ENCODE data around the gene ZC3H6. TPM values are rescaled to one million over a fixed set of nuclear protein-coding genes. Genes with fewer than 3 reads are reported as not detected.

The ZC3H6 gene
- total and polyA plus RNA-seq, 3 experiments from 2014 or later, result 7.2 to 9.6 (median 7.5) TPM

GRCh38 chr2:112262876-112263275, 12.5 kb upstream of the ZC3H6 start:
- peaks cover 0 to 3% (median 0%) of the 10 kb centered on the region in 5 donors for H3K9me3 Mint-ChIP-seq
- H3K27ac Mint-ChIP-seq, result no peak overlapping the region
- no peaks in the 10 kb centered on the region for H3K36me3 Mint-ChIP-seq
- H3K27me3 ChIP-seq (ENCODE audit: insufficient read depth, low read length, poor library complexity, severe bottlenecking), result no peaks in the 10 kb centered on the region
- ChIA-PET POLR2A (no interaction called here), CTCF (no interaction called here)
- H3K4me1 ChIP-seq (ENCODE audit: insufficient read depth, low read length), result peaks cover 6% of the 10 kb centered on the region
- H3K4me3 ChIP-seq (ENCODE audit: low read length), result no peak overlapping the region
- no peaks in the 10 kb centered on the region for H3K9me3 ChIP-seq (ENCODE audit: low read length)
- no peak for DNase-seq
- H3K4me3 Mint-ChIP-seq, result no peak overlapping the region
- H3K27ac ChIP-seq (ENCODE audit: low read depth, low read length), result no peak overlapping the region
- no peaks in the 10 kb centered on the region for H3K36me3 ChIP-seq (ENCODE audit: insufficient read depth, low read length)
- peaks cover 0 to 9% of the 10 kb centered on the region in 2 donors for H3K27me3 Mint-ChIP-seq
- H3K4me1 Mint-ChIP-seq, result peaks cover 6 to 9% (median 7%) of the 10 kb centered on the region in 3 donors

- no peaks in the 10 kb centered on the region for H3K27me3 Mint-ChIP-seq
- POLR2A ChIA-PET, result no interaction called here
- peaks cover 0 to 6% (median 0%) of the 10 kb centered on the region in 5 donors for H3K9me3 Mint-ChIP-seq
- no peak overlapping the region for H3K27ac ChIP-seq (ENCODE audit: low read depth, low read length)
- peaks cover 0 to 6% (median 2%) of the 10 kb centered on the region in 3 donors for H3K36me3 Mint-ChIP-seq
- H3K4me3 ChIP-seq (ENCODE audit: low read length), result no peak overlapping the region
- H3K4me1 ChIP-seq (ENCODE audit: insufficient read depth, low read length), result no peaks in the 10 kb centered on the region
- CTCF ChIA-PET, result interaction anchor here (1.8 kb wide), 1 partner anchor 9 kb away, joined by 5 read pairs; no protein-coding TSS in a partner anchor
- H3K4me1 Mint-ChIP-seq, result peaks cover 0 to 2% (median 0%) of the 10 kb centered on the region in 3 donors
- no peak overlapping the region for H3K4me3 Mint-ChIP-seq
- no peak for DNase-seq
- H3K36me3 ChIP-seq (ENCODE audit: insufficient read depth, low read length), result no peaks in the 10 kb centered on the region
- peak overlapping the region in 1 of 8 donors; percentile 23 for H3K27ac Mint-ChIP-seq
- no peaks in the 10 kb centered on the region for H3K9me3 ChIP-seq (ENCODE audit: low read length)
- no peaks in the 10 kb centered on the region for H3K27me3 ChIP-seq (ENCODE audit: insufficient read depth, low read length, poor library complexity, severe bottlenecking)
These were observed 6.8 kb upstream of the ZC3H6 start for GRCh38 chr2:112268547-112268946.

- no peak for DNase-seq
- peaks cover 14% of the 10 kb centered on the region for H3K4me1 ChIP-seq (ENCODE audit: insufficient read depth, low read length)
- peak overlapping the region in 1 of 7 donors; percentile 54 for H3K4me3 Mint-ChIP-seq
- POLR2A ChIA-PET, result no interaction called here
- peaks cover 2 to 7% (median 6%) of the 10 kb centered on the region in 3 donors for H3K36me3 Mint-ChIP-seq
- no peaks in the 10 kb centered on the region for H3K36me3 ChIP-seq (ENCODE audit: insufficient read depth, low read length)
- H3K4me3 ChIP-seq (ENCODE audit: low read length), result no peak overlapping the region
- H3K27me3 Mint-ChIP-seq, result peaks cover 0 to 5% of the 10 kb centered on the region in 2 donors
- peaks cover 12 to 19% (median 13%) of the 10 kb centered on the region in 3 donors for H3K4me1 Mint-ChIP-seq
- no peaks in the 10 kb centered on the region for H3K27me3 ChIP-seq (ENCODE audit: insufficient read depth, low read length, poor library complexity, severe bottlenecking)
- H3K9me3 Mint-ChIP-seq, result peaks cover 0 to 6% (median 0%) of the 10 kb centered on the region in 5 donors
- CTCF ChIA-PET, result interaction anchor here (3.6 kb wide), 1 partner anchor 13 kb away, joined by 21 read pairs; no protein-coding TSS in a partner anchor
- peak overlapping the region; percentile 43 for H3K27ac ChIP-seq (ENCODE audit: low read depth, low read length)
- H3K27ac Mint-ChIP-seq, result peak overlapping the region in 1 of 8 donors; percentile 100
- no peaks in the 10 kb centered on the region for H3K9me3 ChIP-seq (ENCODE audit: low read length)
These were observed 2.7 kb upstream of the ZC3H6 start for GRCh38 chr2:112272669-112273068.

GRCh38 chr2:112273349-112273748, 2.0 kb upstream of the ZC3H6 start:
- DNase-seq, result no peak
- H3K27me3 Mint-ChIP-seq, result peaks cover 0 to 5% of the 10 kb centered on the region in 2 donors
- no peaks in the 10 kb centered on the region for H3K27me3 ChIP-seq (ENCODE audit: insufficient read depth, low read length, poor library complexity, severe bottlenecking)
- ChIA-PET CTCF (interaction anchor here (3.6 kb wide), 1 partner anchor 13 kb away, joined by 21 read pairs; no protein-coding TSS in a partner anchor), POLR2A (interaction anchor here (1.0 kb wide), 1 partner anchor 19 kb away, joined by 5 read pairs; the partner anchor contains the start of gene ZC3H8)
- no peak overlapping the region for H3K4me3 ChIP-seq (ENCODE audit: low read length)
- peaks cover 19% of the 10 kb centered on the region for H3K4me1 ChIP-seq (ENCODE audit: insufficient read depth, low read length)
- peaks cover under 1 to 8% (median 3%) of the 10 kb centered on the region in 3 donors for H3K36me3 Mint-ChIP-seq
- no peaks in the 10 kb centered on the region for H3K36me3 ChIP-seq (ENCODE audit: insufficient read depth, low read length)
- H3K4me3 Mint-ChIP-seq, result peak overlapping the region in 3 of 7 donors; percentile 27 to 54 (median 44)
- no peaks in the 10 kb centered on the region for H3K9me3 ChIP-seq (ENCODE audit: low read length)
- peaks cover 13 to 24% (median 19%) of the 10 kb centered on the region in 3 donors for H3K4me1 Mint-ChIP-seq
- H3K9me3 Mint-ChIP-seq, result peaks cover 0 to 3% (median 0%) of the 10 kb centered on the region in 5 donors
- H3K27ac ChIP-seq (ENCODE audit: low read depth, low read length), result peak overlapping the region; percentile 43
- peak overlapping the region in 4 of 8 donors; percentile 4 to 100 (median 12) for H3K27ac Mint-ChIP-seq

GRCh38 chr2:112275887-112276773, 733 bp downstream of the ZC3H6 start:
- H3K9me3 ChIP-seq (ENCODE audit: low read length), result no peaks in the 10 kb centered on the region
- H3K27me3 ChIP-seq (ENCODE audit: insufficient read depth, low read length, poor library complexity, severe bottlenecking), result no peaks in the 10 kb centered on the region
- DNase-seq, result peak; percentile 72 to 92 (median 79)
- POLR2A ChIA-PET, result no interaction called here
- peak overlapping the region; percentile 98 for H3K4me3 ChIP-seq (ENCODE audit: low read length)
- Mint-ChIP-seq H3K4me1 (peaks cover 25 to 44% (median 34%) of the 10 kb centered on the region in 3 donors), H3K9me3 (no peaks in the 10 kb centered on the region), H3K4me3 (peak overlapping the region; percentile 92 to 100 (median 95)), H3K27me3 (peaks cover 0 to 5% of the 10 kb centered on the region in 2 donors), H3K27ac (peak overlapping the region; percentile 98 to 100 (median 99)), H3K36me3 (peaks cover 0 to 8% (median 1%) of the 10 kb centered on the region in 3 donors)
- no peaks in the 10 kb centered on the region for H3K36me3 ChIP-seq (ENCODE audit: insufficient read depth, low read length)
- CTCF ChIA-PET, result interaction anchor here (0.7 kb wide), 1 partner anchor 16 kb away, joined by 3 read pairs; no protein-coding TSS in a partner anchor
- H3K4me1 ChIP-seq (ENCODE audit: insufficient read depth, low read length), result peaks cover 19% of the 10 kb centered on the region
- peak overlapping the region; percentile 100 for H3K27ac ChIP-seq (ENCODE audit: low read depth, low read length)

- no peaks in the 10 kb centered on the region for H3K36me3 ChIP-seq (ENCODE audit: insufficient read depth, low read length)
- H3K27ac Mint-ChIP-seq, result peak overlapping the region in 7 of 8 donors; percentile 79 to 100 (median 94)
- POLR2A ChIA-PET, result interaction anchor here (0.6 kb wide), 1 partner anchor 294 kb away, joined by 9 read pairs; no protein-coding TSS in a partner anchor
- H3K36me3 Mint-ChIP-seq, result peaks cover 0 to 8% (median 2%) of the 10 kb centered on the region in 3 donors
- no peaks in the 10 kb centered on the region for H3K27me3 ChIP-seq (ENCODE audit: insufficient read depth, low read length, poor library complexity, severe bottlenecking)
- H3K4me1 Mint-ChIP-seq, result peaks cover 31 to 51% (median 42%) of the 10 kb centered on the region in 3 donors
- H3K27ac ChIP-seq (ENCODE audit: low read depth, low read length), result peak overlapping the region; percentile 100
- CTCF ChIA-PET, result interaction anchor here (0.7 kb wide), 1 partner anchor 17 kb away, joined by 3 read pairs; no protein-coding TSS in a partner anchor
- no peaks in the 10 kb centered on the region for H3K9me3 ChIP-seq (ENCODE audit: low read length)
- H3K4me3 Mint-ChIP-seq, result peak overlapping the region; percentile 84 to 100 (median 95)
- H3K4me1 ChIP-seq (ENCODE audit: insufficient read depth, low read length), result peaks cover 19% of the 10 kb centered on the region
- H3K9me3 Mint-ChIP-seq, result no peaks in the 10 kb centered on the region
- no peak overlapping the region for H3K4me3 ChIP-seq (ENCODE audit: low read length)
- H3K27me3 Mint-ChIP-seq, result peaks cover 0 to 5% of the 10 kb centered on the region in 2 donors
- DNase-seq, result no peak
These were observed 1.6 kb downstream of the ZC3H6 start for GRCh38 chr2:112276954-112277353.

GRCh38 chr2:112277596-112278220, 2.3 kb downstream of the ZC3H6 start:
- Histone ChIP-seq H3K9me3 (ENCODE audit: low read length) (no peaks in the 10 kb centered on the region), H3K4me1 (ENCODE audit: insufficient read depth, low read length) (peaks cover 19% of the 10 kb centered on the region), H3K27me3 (ENCODE audit: insufficient read depth, low read length, poor library complexity, severe bottlenecking) (no peaks in the 10 kb centered on the region), H3K36me3 (ENCODE audit: insufficient read depth, low read length) (no peaks in the 10 kb centered on the region), H3K4me3 (ENCODE audit: low read length) (no peak overlapping the region), H3K27ac (ENCODE audit: low read depth, low read length) (no peak overlapping the region)
- peaks cover 0 to 8% (median 2%) of the 10 kb centered on the region in 3 donors for H3K36me3 Mint-ChIP-seq
- peak overlapping the region in 5 of 8 donors; percentile 55 to 100 (median 94) for H3K27ac Mint-ChIP-seq
- ChIA-PET POLR2A (interaction anchor here (0.6 kb wide), 1 partner anchor 293 kb away, joined by 9 read pairs; no protein-coding TSS in a partner anchor), CTCF (no interaction called here)
- H3K4me3 Mint-ChIP-seq, result peak overlapping the region in 5 of 7 donors; percentile 10 to 100 (median 58)
- no peaks in the 10 kb centered on the region for H3K9me3 Mint-ChIP-seq
- peaks cover 0 to 5% of the 10 kb centered on the region in 2 donors for H3K27me3 Mint-ChIP-seq
- H3K4me1 Mint-ChIP-seq, result peaks cover 34 to 58% (median 50%) of the 10 kb centered on the region in 3 donors
- DNase-seq, result peak in 2 of 5 donors; percentile 18 to 64
